HG02840 (cell line): Measurements from ENCODE around the gene CFAP45.

ENCODE experiments used
- ATAC-seq: cut with Tn5 transposase; IDR thresholded peaks from one replicate; pipeline ENCODE4 v1.9.1; 2021; ENCODE audit warnings: mild to moderate bottlenecking, moderate library complexity, moderate number of reproducible peaks; ENCODE audit not compliant: unreplicated experiment, low FRiP score

The CFAP45 gene

GRCh38 chr1:159900086-159900680 lies at the start of gene CFAP45:
CFAP45 (minus strand) TSS chr1:159900165; CDS start chr1:159900098, 67 bp downstream.
- no peak for ATAC-seq

GRCh38 chr1:159949123-159949522 lies 49.2 kb upstream of the CFAP45 start:
- ATAC-seq = no peak

GRCh38 chr1:159947942-159948341 lies 48.0 kb upstream of the CFAP45 start:
- ATAC-seq = no peak

GRCh38 chr1:159946242-159947187 lies 46.5 kb upstream of the CFAP45 start:
- ATAC-seq = no peak

- ATAC-seq = no peak
Measured at GRCh38 chr1:159945483-159946241, 45.7 kb upstream of the CFAP45 start, which contains the start of gene IGSF9. IGSF9 (minus strand) TSS chr1:159945613; CDS start chr1:159943454, 2,159 bp downstream.

- no peak for ATAC-seq
Measured at GRCh38 chr1:159944623-159945455, 44.9 kb upstream of the CFAP45 start.

GRCh38 chr1:159943908-159944622 lies 44.1 kb upstream of the CFAP45 start:
- ATAC-seq = no peak

GRCh38 chr1:159943278-159943640 lies 43.3 kb upstream of the CFAP45 start:
- no peak for ATAC-seq

- no peak for ATAC-seq
Measured at GRCh38 chr1:159942632-159943277, 42.8 kb upstream of the CFAP45 start.

GRCh38 chr1:159941591-159942560 lies 41.9 kb upstream of the CFAP45 start:
- ATAC-seq = no peak

- no peak for ATAC-seq
Measured at GRCh38 chr1:159941141-159941540, 41.2 kb upstream of the CFAP45 start.

- ATAC-seq = no peak
Measured at GRCh38 chr1:159940006-159940620, 40.1 kb upstream of the CFAP45 start.

GRCh38 chr1:159939678-159940002 lies 39.7 kb upstream of the CFAP45 start:
- no peak for ATAC-seq

GRCh38 chr1:159938905-159939677 lies 39.1 kb upstream of the CFAP45 start:
- ATAC-seq = no peak

GRCh38 chr1:159938211-159938852 lies 38.4 kb upstream of the CFAP45 start:
- no peak for ATAC-seq

GRCh38 chr1:159937054-159937750 lies 37.2 kb upstream of the CFAP45 start:
- ATAC-seq = no peak
